Testis (tissue), 3 donors: Measurements from ENCODE around the gene VIT. TPM values are rescaled to one million over a fixed set of nuclear protein-coding genes. Genes with fewer than 3 reads are reported as not detected.

Experiments
- polyA plus RNA-seq: library from polyadenylated mRNA; stranded (reverse); fragments of 350-450 nt; fragmentation: Illumina TruSeq; extraction: RNeasy Lipid Tissue Mini Kit (QIAGEN cat#74804); gene quantifications from one replicate; pipeline ENCODE4 v1.2.3, GENCODE V29; 2014; ENCODE audit warnings: low read depth, low replicate concordance; ENCODE audit not compliant: insufficient read depth
- total RNA-seq, 2 donors: library from RNA; depleted of rRNA; stranded (reverse); fragments of >200 nt; gene quantifications; one replicate each; pipeline ENCODE4 v1.2.3, GENCODE V29; 2016

The VIT gene
- total and polyA plus RNA-seq, 3 donors from 2014 or later = 5.6 to 9.4 (median 7.2) TPM

Other genes starting within 250 kb of the VIT start
- gene FEZ2, start 98.5 kb upstream of the VIT start, total RNA-seq = 10 to 100 TPM; 56.6 to 63.6 TPM
- gene FEZ2, start 98.5 kb upstream of the VIT start, polyA plus RNA-seq = 46.2 TPM